ENCODE data around the gene PARD3B.

GRCh38 chr2:204632410-204632809 lies 87.1 kb downstream of the PARD3B start:
- TF ChIP-seq, protein P1, sequence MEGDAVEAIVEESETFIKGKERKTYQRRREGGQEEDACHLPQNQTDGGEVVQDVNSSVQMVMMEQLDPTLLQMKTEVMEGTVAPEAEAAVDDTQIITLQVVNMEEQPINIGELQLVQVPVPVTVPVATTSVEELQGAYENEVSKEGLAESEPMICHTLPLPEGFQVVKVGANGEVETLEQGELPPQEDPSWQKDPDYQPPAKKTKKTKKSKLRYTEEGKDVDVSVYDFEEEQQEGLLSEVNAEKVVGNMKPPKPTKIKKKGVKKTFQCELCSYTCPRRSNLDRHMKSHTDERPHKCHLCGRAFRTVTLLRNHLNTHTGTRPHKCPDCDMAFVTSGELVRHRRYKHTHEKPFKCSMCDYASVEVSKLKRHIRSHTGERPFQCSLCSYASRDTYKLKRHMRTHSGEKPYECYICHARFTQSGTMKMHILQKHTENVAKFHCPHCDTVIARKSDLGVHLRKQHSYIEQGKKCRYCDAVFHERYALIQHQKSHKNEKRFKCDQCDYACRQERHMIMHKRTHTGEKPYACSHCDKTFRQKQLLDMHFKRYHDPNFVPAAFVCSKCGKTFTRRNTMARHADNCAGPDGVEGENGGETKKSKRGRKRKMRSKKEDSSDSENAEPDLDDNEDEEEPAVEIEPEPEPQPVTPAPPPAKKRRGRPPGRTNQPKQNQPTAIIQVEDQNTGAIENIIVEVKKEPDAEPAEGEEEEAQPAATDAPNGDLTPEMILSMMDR (conservative IDR thresholded peaks at IDR 0.05; ENCODE audit: low read depth, low read length): no peak
- TF ChIP-seq SMC3 (IDR thresholded peaks at IDR 0.05; ENCODE audit: low read depth, low read length): no peak
- no peak for TF ChIP-seq BHLHE40 (IDR thresholded peaks at IDR 0.05; ENCODE audit: low read depth, low read length)
- TF ChIP-seq MAZ (IDR thresholded peaks at IDR 0.05; ENCODE audit: borderline replicate concordance, low read depth, low read length): no peak
- no peak for TF ChIP-seq CHD1 (IDR thresholded peaks at IDR 0.05; ENCODE audit: low read depth, low read length)
- no peak for TF ChIP-seq POLR2A (IDR thresholded peaks at IDR 0.05; ENCODE audit: low read depth, low read length)
- TF ChIP-seq USF2 (IDR thresholded peaks at IDR 0.05; ENCODE audit: low read depth, low read length): no peak
- no peak for TF ChIP-seq RAD21 (IDR thresholded peaks at IDR 0.05; ENCODE audit: low read length)
- no peak for TF ChIP-seq FOS (IDR thresholded peaks at IDR 0.05; ENCODE audit: low read depth, low read length)
- TF ChIP-seq MAFK (IDR thresholded peaks at IDR 0.05; ENCODE audit: low read depth, low read length): no peak
- no peak for TF ChIP-seq CEBPB (IDR thresholded peaks at IDR 0.05; ENCODE audit: low read depth, low read length)
